ELF-1 (cell line): Measurements from ENCODE around the gene NT5C.

Experiments used
- DNase-seq: peaks from one replicate; pipeline ENCODE4 v3.0.0-alpha.2; 2016; ENCODE audit warnings: low read depth, low spot score

Gene NT5C

DNA sequence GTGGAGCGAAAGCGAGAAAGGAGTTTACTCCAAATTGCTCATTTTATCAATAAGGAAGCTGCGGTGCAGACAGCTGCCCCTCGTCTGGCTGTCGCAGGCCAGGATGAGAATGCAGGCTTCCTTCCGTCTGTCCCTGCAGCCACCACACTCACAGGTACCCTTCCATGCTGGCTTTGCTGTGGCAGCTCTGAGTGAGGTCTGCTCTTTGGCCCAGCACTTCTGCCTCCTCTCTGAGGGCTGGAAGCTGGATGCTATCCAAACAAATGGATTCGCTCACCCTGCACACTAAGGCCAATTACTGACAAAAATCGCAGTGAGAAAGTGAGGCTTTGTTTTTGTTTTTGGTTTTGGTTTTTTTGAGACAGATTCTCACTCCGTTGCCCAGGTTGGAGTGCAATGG, 14.8 kb downstream of the NT5C start:
- DNase-seq = no peak

- no peak for DNase-seq
These were observed 16.0 kb downstream of the NT5C start for GRCh38 chr17:75115555-75115954.

DNA sequence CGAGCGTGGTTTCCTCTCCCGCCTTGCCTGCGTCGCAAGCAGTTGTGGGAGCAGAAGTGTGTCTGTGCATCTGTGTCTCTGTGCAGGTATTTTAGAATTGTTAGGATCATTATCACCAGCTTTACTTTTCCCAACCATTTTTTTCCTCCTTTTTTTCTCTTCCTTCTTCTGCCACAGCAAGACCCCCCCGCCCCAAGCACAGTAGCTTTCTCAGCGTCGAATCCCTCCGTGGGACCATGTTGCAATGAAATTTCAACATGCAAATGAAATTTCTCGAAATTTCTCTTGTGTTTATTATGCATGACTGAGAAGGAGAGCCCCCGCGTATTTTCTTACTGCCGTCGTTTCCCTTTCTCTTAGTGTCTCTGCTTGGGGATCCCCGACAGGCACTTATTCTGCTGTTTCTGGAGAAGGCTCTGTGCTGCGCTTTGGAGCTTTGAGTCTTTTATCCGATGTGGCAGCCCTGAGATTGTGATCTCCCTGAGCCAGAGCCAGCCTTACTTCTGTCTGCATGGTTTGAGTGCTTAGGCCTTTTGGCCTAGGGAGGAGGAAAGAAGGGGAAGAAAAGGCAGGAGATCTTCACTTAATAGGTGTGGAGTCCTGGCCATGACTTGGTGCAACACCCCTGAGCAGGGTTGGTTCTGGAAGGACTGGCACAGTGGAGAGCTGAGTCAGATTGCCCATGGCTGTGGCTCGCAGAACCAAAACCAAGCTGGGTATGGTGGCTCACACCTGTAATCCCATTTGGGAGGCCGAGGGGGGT, 16.8 kb downstream of the NT5C start:
- no peak for DNase-seq

GRCh38 chr17:75113798-75114551, 17.6 kb downstream of the NT5C start:
- peak; percentile 95 for DNase-seq

GRCh38 chr17:75111777-75112335, 19.7 kb downstream of the NT5C start:
- DNase-seq = no peak

GRCh38 chr17:75110234-75110937, 21.2 kb downstream of the NT5C start:
- peak; percentile 40 for DNase-seq

DNA sequence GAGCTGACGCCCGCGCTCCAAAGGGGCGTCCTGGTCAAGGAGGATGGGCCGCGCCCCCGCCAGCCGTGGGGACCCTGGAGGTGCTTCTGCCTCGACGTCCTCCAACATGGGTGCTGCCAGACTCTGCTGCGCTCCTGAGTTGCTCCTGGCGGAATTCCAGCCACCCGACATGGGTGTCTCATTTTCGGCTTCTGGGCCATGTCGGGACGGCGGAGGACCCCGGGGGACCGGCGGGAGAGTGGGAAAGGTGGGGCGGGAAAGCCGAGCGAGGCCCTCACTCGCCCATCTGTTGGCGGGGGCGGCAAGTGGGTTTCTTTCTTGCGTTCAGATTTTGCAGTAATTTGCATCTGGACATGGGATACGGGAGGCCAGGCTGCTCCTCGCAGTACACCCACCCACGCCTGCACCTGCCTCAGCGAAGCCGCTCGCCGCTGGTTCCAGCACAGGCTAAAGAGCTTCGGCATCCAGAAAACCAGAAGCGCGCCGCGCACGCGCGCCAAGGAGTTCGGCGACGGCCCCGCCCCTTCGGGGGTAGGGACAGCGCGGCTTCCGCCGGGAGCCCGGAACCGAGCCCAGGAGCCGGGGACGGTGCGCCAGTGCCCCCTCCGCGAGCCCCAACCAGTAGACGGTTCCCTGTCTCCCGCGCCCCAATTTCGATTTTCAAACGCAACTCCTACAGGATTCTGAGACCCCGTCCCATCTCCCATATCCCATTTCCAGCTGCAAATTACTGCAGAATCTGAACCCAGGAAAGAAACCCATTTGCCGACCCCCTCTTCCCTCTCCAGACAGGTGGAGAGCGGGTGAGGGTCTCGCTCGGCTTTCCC, 21.9 kb downstream of the NT5C start, which contains the start of gene ARMC7:
Gene ARMC7 (plus strand): TSS at position 563 of the 827 bp plus-strand sequence. CDS start 320 bp downstream, outside the sequence.
- peak; percentile 92 for DNase-seq

- no peak for DNase-seq
These were observed 22.5 kb downstream of the NT5C start for GRCh38 chr17:75109046-75109406.

DNA sequence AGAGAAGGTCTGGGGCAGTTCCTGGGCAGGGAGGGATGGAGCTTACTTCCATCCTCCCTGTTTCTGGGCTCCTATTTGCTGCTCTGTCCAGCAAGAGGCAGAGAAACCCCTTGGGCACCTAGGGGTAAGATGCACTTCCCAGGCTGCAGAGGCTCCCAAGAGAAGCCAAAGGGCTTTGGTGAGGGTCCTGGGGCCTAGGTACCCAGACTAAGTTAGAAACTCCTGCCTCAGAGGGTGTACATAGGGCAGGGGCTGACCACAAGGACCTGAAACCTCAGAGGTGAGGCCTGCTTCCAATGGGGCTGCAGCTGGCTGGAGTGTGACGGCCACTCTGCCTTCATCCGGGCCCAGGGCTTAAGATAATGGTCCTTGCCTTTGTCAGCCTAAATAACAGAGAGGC, 23.3 kb downstream of the NT5C start:
- DNase-seq = no peak

- peak; percentile 75 for DNase-seq
These were observed 26.1 kb downstream of the NT5C start for GRCh38 chr17:75105126-75106080.

GRCh38 chr17:75103601-75104554, 27.7 kb downstream of the NT5C start:
- no peak for DNase-seq

- peak; percentile 71 for DNase-seq
These were observed 29.1 kb downstream of the NT5C start for GRCh38 chr17:75102385-75102821.

- DNase-seq = no peak
These were observed 31.5 kb downstream of the NT5C start for GRCh38 chr17:75099881-75100595.

DNA sequence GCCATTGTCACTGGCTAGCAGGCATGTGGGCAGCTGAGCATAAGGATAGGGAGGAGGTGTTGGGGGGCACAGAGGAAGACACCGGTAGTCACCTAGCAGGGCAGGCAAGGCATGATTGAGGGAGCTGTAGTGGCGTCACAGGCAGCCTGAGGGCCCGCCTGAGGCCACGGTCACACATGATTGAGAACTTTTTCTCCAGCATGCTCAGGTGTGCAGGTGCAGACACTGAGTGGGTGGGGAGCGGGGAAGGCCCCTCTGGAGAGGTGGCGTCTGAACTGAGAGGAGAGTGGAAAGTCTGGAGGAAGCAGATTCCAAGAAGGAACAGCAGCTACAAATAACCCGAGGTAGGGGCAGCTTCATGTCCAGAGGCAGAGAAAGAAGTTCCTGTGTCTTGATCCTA, 32.7 kb downstream of the NT5C start:
- DNase-seq = no peak

GRCh38 chr17:75097865-75098264, 33.7 kb downstream of the NT5C start:
- no peak for DNase-seq

DNA sequence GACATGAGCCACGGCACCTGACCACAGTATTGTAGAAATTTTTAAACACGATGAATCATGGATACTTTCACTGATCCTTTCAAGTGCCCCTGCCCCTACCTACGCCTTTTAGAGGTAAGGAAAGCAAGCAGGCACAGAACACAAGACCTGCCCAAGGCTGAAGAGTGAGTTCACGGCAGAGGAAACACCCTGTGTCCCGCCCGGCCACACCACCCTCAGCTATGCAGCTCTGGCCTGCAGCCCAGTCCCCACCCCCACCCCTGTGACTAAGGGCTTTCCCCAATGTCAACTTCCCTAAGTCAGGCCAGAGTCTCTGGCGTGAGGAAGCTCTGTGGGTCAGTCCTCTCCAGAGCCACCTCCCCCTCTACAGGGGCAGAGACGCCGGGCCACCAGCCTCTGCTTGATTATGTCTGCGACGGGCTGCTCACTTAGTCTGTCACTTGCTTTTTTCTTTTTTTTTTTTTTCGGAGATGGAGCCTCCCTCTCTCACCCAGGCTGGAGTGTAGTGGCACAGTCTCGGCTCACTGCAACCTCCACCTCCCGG, 35.4 kb downstream of the NT5C start:
- DNase-seq = peak; percentile 87

- no peak for DNase-seq
These were observed 36.6 kb downstream of the NT5C start for GRCh38 chr17:75094871-75095399.
